Fibroblast of skin of back (primary cell): ENCODE measurements around the gene GET4.

Experiments
- DNase-seq: peaks from one replicate; pipeline ENCODE4 v3.0.0-alpha.2; 2013

The GET4 gene

DNA sequence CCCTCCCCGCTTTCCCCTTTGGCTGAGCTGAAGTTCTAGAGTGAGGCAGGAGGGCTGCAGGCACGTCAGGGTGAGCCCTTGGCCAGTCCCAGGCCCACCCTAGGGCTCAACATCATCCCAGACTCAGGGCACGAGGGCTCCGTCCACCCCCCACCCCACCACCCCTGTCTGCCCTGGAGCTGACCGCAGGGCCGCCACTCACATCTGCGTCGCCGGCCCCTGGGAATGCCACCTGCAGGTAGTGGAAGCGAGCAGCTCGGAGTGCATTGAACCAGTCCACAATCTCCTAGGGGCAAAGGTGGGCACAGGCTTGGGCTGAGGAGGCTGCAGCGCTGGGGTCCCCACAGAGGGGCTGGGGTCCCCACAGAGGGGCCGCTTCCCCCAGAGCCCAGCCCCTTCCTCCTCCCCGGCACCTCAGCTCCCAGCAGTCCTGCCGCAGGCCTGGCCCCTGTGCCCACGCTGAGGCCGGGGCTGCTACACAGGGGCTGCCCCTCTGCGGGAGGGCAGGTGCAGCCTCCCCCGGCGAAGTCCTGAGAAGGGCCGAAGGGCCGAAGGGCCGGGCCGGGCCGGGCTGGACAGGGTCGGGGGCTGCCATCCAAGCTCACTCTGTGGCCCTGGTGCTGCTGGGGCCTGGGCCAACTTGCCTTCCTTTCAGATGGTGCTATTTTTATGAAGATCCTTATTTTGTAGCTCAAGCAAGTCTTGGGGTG is 24.1 kb downstream of the GET4 start:
- no peak for DNase-seq

DNA sequence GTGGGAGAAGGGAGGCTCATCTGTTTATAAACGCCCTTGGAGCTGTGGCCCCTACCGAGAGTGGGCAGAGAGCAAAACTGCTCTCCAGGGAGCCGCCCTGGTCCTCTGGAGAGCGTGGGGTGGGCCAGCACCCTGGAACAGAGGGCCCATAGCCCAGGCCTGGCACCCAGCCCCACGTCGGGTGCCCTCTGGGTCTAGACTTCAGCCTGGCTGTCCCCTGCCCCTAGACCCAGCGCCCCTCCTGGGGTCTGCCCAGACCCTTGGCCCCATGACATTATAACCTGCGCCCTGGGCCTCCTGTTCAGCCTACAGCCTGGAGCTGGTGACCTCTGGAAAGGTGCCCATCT is 24.7 kb downstream of the GET4 start:
- DNase-seq, result no peak

DNA sequence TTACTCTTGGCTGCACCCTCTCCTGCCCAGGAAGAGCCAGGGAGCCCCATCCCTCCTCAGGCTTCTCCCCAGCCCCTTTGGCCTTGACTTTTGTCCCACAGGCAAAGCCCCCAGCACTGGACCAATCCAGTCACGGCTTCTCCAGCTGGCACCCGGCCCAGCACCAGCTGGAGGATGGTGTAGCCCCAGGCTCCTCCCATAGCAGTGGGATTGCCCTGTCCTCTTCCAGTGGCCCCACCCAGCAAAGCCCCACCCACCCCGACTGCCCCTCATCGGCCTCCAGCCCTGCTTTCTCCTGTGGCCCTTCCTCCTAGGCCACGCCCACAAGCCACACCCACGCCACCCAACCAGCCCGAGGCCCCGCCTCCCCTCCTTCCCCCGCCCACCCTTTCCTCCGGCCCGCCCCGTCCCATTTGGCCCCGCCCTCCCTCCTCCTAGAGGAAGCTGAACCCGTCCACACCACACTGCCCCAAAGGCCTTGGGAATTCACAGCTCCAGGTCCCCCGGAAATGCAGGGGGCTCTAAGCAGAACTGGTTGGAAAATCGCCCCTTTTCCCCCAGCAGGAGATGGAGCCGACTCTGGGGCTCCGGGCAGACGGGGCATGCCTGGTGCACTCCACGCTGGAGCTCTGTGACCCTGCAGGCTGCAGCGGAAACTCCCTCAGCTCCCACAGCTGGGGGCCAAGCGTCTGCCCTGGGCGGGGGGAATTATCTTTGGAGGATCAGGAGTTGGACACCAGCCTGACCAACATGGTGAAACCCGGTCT is 25.2 kb downstream of the GET4 start:
- DNase-seq, result peak; percentile 85

DNA sequence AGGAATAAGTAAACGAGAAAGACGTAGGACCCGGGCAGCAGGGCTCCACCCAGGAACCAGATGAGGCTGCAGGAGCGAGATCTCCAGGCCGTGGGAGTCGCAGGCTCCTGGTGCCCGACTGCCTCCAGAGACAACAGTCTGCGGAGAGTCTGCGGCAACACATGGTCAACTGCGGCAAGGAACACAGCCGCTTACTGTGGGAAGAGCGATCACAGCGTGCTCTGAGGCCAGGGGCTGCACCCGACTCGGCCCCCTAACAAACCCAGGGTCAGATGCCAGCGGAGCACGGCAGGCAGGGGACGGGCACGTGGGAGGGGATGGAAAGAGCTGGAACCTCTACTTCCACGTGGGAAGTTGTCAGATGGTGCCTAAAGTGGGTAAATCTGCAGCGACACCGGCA is 26.6 kb downstream of the GET4 start:
- DNase-seq, result no peak

DNA sequence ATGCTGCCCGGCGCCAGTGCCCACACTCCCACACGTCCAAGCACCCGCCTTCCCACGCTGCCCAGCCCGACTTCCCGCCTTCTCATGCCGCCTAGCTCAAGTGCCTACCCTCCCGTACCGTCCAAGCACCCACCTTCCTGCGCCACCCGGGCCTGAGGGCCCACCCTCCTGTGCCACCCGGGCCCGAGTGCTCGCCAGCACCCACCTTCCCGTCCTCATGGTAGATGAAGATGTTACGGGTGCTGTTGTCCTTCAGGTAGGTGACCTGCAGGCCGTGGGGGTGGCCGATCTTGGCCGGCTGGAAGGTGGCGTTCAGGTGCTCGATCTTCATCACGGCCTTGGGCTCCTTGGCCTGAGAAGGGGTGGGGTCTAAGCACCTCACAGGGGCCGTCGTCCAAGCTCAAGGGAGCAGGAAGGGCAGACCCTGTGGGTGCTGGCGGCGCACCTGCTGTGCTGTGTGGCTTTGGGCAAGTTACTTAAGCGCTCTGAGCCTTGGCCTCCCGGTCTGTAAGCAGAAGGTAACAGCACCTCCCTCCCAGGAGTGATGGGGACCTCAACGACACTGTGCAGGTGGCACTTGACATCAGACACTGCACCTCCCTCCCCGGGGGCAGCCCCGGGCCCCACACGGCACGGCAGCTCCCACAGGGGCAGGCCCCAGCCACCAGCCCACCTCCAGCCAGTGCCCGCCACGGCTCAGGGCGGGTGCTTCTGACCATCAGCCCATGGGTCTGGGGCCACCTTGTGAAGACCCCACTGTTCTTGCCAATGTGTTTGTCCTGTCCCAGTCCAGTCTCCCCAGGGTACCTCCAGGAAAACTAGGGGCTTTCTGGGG is 27.8 kb downstream of the GET4 start:
- DNase-seq, result no peak

DNA sequence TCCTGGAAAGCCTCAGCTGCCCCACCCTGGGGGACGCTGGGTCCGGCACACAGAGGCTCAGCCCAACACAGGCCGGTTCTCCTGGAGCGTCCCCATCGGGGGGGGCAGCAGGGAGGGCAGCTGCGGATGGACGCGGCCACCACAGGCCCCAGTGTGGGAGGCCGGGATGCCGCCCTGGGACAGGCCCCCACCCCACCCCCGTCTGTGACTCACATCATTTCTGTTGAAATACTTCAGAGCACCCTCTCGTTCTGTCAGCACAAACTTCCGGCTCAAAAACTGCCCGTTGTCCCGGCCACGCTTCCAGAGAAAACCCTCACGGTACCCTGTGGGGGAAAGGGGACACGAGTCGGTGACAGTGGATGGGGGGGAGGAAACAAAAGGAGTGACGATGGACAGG is 28.5 kb downstream of the GET4 start:
- peak; percentile 57 for DNase-seq

DNA sequence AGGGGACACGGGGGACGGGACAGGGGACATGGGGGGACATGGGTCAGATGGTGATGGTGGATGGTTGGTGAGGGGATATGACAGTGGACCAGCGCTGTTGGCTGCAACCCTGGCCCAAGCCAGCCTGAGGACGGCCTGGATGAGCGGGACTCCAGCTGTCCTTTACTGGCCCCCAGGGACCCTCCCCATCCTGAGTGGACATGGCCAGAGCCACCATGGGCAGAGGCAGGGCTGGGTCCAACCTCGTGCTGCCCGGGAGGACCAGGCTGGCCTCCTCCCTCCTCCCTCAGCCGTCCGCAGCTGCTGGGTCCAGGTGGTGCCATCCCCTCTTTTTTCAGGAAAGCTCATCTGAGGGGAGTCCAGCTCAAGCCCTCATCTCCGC is 30.4 kb downstream of the GET4 start:
- no peak for DNase-seq

DNA sequence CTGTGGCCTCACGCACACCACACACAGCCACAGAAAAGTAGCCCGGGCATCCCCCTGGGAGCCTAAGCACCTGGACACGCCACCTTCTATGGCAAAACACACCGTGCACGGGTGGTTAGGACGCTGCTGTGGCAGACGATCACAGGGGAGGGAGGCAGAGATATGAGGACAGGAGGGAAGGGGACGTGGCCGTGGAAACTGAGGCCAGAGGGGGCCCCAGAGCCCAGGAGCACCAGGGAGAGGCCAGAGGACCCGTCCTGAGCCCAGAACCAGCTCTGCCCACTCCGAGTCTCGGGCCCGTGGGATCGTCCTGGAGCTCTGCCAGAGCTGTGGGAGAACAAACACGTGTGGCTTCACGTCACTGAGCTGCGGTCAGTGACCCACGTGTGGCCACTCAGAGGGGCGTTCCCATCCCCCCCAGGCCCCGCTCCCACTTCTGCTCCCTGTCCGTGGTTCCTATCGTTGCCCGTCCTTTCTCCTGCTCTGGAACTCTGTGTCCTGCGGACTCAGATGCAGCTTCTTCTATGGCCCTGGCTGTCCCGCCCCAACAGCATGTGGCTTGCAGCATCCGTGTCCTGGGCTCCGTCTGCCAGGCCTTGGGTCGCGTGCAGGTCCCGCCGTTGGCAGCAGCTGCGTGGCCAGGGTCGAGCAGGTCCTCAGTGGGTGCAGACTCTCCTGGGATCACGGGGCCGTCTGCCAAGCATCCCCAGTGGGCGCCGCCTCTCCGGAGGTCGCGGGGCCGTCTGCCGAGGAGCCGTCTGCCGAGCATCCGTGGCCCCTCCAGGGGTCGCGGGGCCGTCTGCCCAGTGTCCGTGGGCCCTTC is 31.0 kb downstream of the GET4 start:
- DNase-seq, result no peak

DNA sequence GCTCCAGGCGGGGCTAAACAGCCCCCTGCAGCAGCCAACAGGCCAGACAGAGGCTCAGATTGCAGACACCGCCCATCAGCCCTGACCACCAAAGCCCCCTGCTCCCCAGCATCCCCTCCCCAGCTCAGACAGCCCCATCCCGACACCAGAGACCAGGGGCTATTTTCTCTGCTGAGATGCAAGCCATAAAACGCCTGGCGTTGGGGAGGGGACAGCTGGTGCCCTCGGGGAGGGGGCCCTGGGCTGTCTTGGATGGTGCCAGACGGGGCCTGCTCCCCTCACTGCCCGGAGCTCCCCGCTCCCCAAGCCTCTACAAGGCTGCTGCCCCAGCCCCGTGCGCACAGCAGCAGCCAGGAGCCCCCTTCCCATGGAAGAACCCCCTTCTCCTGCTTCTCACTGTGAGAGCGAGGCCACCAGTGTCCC is 31.8 kb downstream of the GET4 start:
- no peak for DNase-seq

DNA sequence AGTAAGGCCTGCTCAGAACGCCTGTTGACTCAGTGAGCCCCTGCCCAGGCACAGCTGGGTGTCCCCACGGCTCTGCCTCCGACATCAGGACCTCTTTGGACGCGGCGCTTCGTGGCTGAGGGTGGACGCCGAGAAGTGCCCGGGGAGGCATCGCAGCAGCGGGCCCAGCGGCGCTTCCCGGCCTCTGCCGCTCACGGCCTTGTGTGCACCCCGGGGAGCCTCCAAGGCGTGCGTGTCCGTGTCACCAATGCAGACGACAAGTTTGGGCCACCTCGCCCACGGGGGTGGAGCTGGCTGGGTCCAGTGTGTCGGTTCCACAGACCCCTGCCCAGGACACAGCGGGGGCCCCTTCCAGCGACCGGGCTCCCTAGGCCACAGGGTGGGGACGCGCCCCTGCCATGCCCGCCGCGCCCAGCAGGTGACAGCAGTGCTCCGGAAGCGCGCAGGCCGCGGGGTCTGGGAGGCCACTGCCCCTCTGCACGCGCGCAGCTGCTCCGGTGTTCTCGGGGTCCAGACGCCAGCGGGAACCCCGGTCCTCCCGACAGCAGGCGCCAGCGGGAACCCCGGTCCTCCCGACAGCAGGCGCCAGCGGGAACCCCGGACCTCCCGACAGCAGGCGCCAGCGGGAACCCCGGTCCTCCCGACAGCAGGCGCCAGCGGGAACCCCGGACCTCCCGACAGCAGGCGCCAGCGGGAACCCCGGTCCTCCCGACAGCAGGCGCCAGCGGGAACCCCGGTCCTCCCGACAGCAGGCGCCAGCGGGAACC is 32.4 kb downstream of the GET4 start:
- DNase-seq, result peak; percentile 45

DNA sequence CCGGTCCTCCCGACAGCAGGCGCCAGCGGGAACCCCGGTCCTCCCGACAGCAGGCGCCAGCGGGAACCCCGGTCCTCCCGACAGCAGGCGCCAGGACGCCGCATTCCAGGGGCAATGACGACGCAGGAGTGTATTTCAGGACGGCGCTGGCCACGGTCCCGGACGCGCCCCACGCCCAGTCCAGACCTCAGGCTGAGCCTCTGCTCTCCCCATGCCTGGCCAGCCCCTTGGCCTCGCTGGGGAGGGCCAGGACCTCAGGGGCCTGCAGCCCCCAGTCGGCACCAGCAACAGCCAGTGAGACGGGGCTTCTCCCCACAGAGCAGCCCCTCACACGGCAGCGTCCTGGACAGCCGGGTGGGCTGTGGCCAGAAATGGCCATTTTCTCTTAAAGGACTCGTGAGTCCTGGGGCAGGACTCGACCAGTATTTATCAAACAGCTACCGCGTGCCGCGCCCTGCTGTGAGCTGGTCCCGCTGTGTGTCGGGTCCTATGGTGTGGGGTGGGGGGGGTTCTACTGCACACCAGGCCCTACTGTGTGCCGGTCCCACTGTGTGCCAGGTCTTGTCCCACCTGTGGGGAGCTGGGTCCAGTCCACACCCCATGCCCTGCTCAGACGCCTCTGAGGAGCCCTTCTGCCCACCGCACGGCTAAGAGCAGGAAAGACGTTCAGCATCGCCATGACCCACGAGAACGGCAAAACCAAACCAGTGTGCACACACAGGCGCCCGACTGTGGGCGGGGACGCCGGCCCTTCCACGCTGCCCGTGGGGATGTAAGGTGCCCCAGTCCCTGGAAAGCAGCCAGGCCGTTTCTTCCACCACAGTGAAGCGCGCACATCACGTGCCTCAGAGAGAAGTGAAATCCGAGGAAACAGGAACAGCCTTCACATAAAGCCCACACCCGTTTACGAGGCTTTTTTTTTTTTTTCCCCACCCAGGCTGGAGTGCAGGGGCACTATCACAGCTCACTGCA is 33.3 kb downstream of the GET4 start:
- DNase-seq, result peak; percentile 31

DNA sequence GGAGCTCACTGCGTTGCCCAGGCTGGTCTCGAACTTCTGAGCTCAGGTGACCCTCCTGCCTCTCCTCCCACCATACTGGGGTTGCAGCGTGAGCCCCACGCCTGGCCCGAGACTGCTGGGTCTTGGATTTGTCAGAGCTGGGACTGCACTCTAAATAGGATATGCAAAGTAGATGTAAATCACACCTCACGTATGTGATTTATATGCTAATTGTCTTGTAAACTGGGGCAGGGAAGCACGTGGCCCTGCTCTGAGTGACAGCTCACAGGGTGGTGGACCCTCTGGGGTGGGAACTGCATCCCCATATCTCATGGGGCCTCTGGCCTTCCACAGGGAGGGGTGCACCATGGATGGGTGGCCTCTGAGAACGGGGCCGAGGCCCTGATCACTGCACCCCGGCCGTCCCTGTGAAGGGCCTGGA is 34.1 kb downstream of the GET4 start:
- no peak for DNase-seq

DNA sequence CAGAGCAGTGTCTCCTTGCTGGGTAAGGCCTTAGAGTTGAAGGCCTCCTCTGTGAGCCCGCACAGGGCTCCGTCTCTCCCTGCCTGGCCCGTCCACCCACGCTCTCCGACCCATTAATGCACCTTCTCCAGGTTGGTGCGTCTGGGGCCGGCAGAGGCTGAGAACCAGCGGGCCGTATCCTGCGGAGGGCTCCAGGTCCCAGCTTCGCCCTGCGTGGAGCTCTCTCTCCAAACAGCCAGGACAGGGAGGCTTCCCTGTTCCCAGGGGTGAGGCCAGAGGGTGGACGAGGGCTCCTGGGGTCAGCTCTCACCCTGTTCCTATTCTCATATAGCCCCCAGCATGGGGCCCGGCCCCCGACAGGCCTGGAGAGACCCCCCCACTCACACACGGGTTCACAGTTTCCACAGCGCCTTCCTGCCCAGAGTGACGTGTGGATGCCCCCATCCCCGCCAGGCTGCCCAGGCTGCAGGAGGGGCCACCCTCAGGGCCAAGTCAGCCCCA is 34.6 kb downstream of the GET4 start:
- no peak for DNase-seq

DNA sequence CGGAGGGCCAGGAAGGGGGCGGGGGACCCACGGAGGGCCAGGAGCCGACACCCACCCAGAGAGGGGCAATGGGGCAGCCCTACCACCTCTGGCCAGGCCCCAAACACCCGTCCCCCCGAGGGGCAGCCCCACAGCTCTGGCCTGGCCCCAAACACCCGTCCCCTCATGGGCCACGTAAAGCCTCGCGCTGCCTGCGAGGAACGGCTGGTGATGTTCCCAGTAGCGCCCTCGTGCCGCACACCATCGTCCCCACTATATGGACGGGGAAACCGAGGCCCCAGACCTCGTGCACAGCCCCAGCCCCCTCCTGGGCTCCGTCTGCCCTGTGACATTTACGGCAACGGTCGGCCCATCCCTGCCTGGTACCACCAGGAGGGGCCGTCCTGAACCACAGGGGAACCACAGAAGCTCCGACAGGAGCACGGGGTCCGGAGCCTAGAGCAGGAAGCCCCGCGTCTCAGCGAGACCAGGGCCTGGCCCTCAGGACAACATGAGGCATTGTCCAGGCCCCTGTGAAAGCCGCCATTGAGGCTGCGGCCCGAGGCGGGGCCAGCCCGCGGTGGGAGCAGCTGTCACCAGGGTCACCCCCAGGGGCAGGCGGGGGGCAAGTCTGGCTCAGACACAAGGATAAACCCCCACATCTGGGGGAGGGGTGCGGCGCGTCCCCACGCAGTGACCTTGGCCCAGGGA is 35.6 kb downstream of the GET4 start:
- DNase-seq, result no peak

DNA sequence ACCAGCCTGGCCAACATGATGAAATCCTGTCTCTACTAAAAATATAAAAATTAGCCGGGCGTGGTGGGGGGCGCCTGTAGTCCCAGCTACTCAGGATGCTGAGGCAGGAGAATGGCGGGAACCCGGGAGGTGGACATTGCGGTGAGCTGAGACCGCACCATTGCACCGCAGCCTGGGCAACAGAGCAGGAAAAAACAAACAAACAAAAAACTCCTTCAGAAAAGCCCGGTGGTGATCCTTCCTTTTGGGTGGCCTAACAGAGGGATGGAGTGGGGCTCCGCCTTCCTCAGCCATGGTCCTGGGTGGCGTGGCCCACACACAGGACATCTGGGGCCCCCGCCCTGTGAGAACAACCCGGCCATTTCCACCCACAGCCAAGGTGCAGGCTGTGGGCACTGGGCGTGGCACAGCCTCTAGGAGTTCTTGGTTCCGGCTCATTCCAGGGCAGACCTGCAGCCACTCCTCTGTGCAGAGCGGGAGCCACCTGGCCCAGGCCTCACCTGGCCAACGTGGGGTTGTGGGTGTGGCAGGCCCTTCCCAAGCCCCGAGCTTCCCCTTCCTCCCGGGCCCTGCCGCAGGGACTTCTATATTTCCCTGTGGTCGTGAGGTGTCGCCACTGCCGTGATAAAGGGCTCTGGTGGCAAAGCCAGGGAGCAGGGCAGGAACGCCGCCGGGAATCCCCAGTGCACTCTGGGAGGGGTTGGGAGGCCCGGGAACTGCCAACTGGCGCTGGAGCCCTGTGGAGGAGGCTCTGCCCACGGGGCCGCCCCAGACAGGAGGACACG is 37.6 kb downstream of the GET4 start:
- DNase-seq, result no peak

DNA sequence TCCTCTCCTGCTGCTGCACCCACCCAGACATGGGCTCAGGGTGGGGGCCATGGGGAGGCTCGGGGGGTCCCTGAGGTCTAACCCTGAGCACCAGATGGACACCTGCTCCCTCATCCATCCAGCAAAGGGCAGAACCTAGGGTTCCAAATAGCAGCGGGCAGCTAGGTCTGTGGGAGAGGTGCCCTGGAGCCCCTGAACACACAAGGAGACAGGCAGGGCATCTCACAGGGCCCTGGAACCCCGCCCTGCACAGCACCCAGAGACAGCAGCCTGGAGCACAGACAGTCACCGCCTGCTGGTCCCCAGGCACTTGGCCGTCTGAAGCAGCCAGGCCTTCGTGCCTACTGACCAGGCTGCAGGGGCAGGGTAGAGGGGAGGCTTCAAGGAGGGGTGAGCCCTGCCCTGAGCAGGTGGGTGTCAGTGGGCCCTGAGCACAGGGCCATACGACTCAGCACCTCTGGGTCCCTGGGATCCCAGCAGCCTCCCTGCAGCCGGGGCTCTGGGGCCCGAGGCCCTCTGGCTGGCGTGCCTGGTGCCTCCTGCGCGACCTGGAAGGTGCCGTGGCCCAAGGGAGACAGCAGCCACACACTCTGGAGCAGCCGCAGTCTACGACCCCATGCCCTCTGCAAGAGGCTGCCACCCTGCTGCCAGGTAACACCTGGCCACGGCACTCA is 38.3 kb downstream of the GET4 start:
- no peak for DNase-seq

DNA sequence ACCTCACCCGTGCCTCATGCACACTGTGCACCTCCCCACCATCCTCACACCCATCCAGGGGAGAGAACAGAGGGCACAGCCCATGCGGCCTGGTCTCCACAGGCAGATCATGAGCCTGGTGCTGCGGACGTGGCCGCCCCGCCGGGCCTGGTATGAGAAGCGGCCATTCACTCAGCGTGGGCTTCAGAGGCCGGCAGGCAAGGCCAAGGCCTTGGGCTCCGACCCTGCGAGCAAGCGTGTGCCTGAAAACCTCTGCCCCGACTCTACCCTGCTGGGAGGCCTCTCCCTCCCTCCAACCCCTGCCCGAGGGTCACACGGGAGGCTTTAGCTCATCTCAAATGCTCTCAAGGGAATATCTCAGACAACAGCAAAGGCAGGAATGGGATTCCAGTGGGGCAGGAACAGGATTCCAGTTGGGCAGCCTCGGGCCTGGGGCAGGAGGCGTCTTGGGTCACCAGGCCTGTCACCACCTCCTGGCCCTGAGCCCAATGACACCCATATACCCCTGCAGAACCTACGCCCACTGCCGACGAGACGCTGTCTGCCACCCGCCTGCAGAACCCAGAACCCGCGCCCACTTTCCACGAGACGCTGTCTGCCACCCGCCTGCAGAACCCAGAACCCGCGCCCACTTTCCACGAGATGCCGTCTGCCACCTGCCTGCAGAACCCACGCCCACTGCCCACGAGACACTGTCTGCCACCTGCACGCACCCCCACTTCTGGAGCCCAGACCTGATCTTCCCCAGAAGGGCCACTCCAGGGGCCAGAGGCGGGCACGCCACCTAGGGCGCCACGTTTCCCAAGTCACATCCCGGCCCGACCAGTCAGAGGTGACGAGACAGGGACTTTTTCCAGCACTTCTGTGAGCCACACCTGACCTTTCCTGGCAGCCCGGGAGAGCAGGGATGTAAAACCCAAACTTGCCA is 39.2 kb downstream of the GET4 start:
- no peak for DNase-seq
